Cardiac septum (tissue), 1 donor: ENCODE measurements around the gene NTN4. TPM values are rescaled to one million over a fixed set of nuclear protein-coding genes. Genes with fewer than 3 reads are reported as not detected.

Experiments
- DNase-seq: peaks from one replicate; pipeline ENCODE4 v3.0.0-alpha.2; 2020; ENCODE audit warnings: low spot score
- intact Hi-C: fragments of 100-400 bp; cut with DNase I; formaldehyde crosslinking; loops from one replicate; pipeline ENCODE4 v1.14.0; 2022
- total RNA-seq: library from RNA; stranded (reverse); fragmentation: NEBNext Ultra II Directional; extraction: Animal tissue kit (Norgen Biotek cat#: 25700); gene quantifications from one replicate; pipeline ENCODE4 v1.2.1, GENCODE V29; 2021
- donor health status: DM: no; HTN: no; CAD: no.

NTN4 gene
- total RNA-seq, 1 donor from 2014 or later = 77.8 TPM

GRCh38 chr12:95720146-95720545 lies 70.4 kb downstream of the NTN4 start:
- intact Hi-C loops = no loop called here
- no peak for DNase-seq

- intact Hi-C loops = no loop called here
Measured at GRCh38 chr12:95718772-95719171, 71.8 kb downstream of the NTN4 start.

GRCh38 chr12:95718006-95718431 lies 72.5 kb downstream of the NTN4 start:
- intact Hi-C loops = no loop called here
- DNase-seq = no peak

More at GRCh38 chr12:95718772-95719171, 71.8 kb downstream of the NTN4 start:
- DNase-seq = no peak

GRCh38 chr12:95717316-95717928 lies 73.1 kb downstream of the NTN4 start:
- DNase-seq = no peak
- intact Hi-C loops = no loop called here

- intact Hi-C loops = no loop called here
- no peak for DNase-seq
Measured at GRCh38 chr12:95715177-95715576, 75.4 kb downstream of the NTN4 start.

GRCh38 chr12:95712269-95712668 lies 78.3 kb downstream of the NTN4 start:
- intact Hi-C loops = no loop called here

GRCh38 chr12:95710386-95710785 lies 80.2 kb downstream of the NTN4 start:
- intact Hi-C loops = no loop called here
- no peak for DNase-seq

More at GRCh38 chr12:95712269-95712668, 78.3 kb downstream of the NTN4 start:
- no peak for DNase-seq

- intact Hi-C loops = no loop called here
- DNase-seq = no peak
Measured at GRCh38 chr12:95709152-95709551, 81.4 kb downstream of the NTN4 start.

GRCh38 chr12:95705143-95705542 lies 85.4 kb downstream of the NTN4 start:
- DNase-seq = no peak
- intact Hi-C loops = no loop called here

- DNase-seq = no peak
- intact Hi-C loops = no loop called here
Measured at GRCh38 chr12:95703986-95704385, 86.6 kb downstream of the NTN4 start.

- intact Hi-C loops = no loop called here
- no peak for DNase-seq
Measured at GRCh38 chr12:95701722-95702418, 88.7 kb downstream of the NTN4 start.

GRCh38 chr12:95701275-95701674 lies 89.3 kb downstream of the NTN4 start:
- intact Hi-C loops = no loop called here
- DNase-seq = no peak

- intact Hi-C loops = no loop called here
- no peak for DNase-seq
Measured at GRCh38 chr12:95700316-95700785, 90.2 kb downstream of the NTN4 start.

GRCh38 chr12:95699579-95699978 lies 91.0 kb downstream of the NTN4 start:
- intact Hi-C loops = no loop called here
- no peak for DNase-seq

- DNase-seq = no peak
- intact Hi-C loops = no loop called here
Measured at GRCh38 chr12:95694136-95694535, 96.4 kb downstream of the NTN4 start.

GRCh38 chr12:95693689-95694088 lies 96.9 kb downstream of the NTN4 start:
- no peak for DNase-seq
- intact Hi-C loops = no loop called here

GRCh38 chr12:95690861-95691635 lies 99.5 kb downstream of the NTN4 start:
- no peak for DNase-seq
- intact Hi-C loops = no loop called here

GRCh38 chr12:95687937-95688336 lies 102.6 kb downstream of the NTN4 start:
- DNase-seq = no peak
- intact Hi-C loops = no loop called here

- DNase-seq = no peak
- intact Hi-C loops = no loop called here
Measured at GRCh38 chr12:95683418-95683817, 107.1 kb downstream of the NTN4 start.

- DNase-seq = no peak
- intact Hi-C loops = no loop called here
Measured at GRCh38 chr12:95681210-95681765, 109.3 kb downstream of the NTN4 start.
